ENCODE results near the gene CLEC18B. TPM values are rescaled to one million over a fixed set of nuclear protein-coding genes. Genes with fewer than 3 reads are reported as not detected.

The CLEC18B gene
- total RNA-seq, 3 donors from 2014 or later = 0.16 to 1.6 TPM; not detected in 1

DNA sequence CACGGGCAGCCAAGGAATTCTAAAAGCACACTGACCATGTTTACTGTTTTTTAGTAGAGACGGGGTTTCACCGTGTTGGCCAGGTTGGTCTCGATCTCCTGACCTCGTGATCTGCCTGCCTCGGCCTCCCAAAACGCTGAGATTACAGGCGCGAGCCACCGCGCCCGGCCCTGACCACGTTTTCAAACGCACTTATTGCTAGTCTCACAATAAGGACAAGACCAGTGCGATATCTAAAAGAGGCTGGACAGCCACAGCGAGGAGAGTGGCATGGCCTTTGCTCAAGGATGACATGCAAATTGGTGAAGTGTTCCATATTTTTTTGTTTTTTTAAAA lies 35.0 kb upstream of the CLEC18B start:
- intact Hi-C loops (cut with DNase I; ENCODE audit: low total_unique reads) = no loop called here
- peaks cover 8% of the 10 kb centered on the region for H3K36me3 ChIP-seq
- no peak for DNase-seq (ENCODE audit: low spot score in 2 of 2)

DNA sequence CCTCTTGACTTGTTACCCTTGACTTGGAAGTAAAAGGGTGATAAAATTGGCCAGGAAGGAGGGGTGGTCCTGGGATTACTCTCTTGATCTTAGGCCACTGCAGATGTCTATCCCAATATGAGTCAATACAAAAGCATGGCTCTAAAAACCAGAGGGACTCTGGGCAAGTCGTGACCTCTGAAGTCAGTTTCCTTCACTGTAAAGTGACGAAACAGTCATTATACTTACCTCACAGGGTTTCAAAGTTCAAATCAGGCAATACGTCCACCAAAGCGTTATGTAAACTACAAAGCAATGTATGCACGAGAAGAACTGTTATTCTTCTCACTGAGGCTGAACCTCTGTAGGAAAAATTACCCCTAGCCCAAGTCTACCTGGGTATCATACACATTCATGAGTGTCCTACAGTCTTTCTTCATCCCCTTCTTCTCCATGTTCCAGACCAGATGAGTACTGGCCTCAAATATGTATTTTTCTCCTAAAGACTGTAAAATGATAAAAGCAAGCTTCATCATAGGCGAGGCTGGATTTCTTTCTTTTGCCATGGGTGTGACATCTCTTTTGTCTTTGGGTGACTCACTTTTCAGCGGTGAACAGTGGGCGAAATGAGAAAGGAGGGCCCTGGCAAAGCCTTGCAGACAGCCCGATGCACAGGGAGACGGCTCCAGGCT lies 34.5 kb upstream of the CLEC18B start:
- Histone ChIP-seq H3K4me1 (no peaks in the 10 kb centered on the region), H3K27ac (no peak overlapping the region), H3K4me3 (no peak overlapping the region), H3K27me3 (no peaks in the 10 kb centered on the region), H3K36me3 (peaks cover 8% of the 10 kb centered on the region), H3K9me3 (no peaks in the 10 kb centered on the region)
- DNase-seq (ENCODE audit: low spot score in 2 of 2) = no peak
- intact Hi-C loops (cut with DNase I; ENCODE audit: low total_unique reads) = no loop called here
- no peak for TF ChIP-seq POLR2A (IDR thresholded peaks at IDR 0.05)
- no peak for TF ChIP-seq POLR2AphosphoS5 (IDR thresholded peaks at IDR 0.05)
- TF ChIP-seq, protein P1, sequence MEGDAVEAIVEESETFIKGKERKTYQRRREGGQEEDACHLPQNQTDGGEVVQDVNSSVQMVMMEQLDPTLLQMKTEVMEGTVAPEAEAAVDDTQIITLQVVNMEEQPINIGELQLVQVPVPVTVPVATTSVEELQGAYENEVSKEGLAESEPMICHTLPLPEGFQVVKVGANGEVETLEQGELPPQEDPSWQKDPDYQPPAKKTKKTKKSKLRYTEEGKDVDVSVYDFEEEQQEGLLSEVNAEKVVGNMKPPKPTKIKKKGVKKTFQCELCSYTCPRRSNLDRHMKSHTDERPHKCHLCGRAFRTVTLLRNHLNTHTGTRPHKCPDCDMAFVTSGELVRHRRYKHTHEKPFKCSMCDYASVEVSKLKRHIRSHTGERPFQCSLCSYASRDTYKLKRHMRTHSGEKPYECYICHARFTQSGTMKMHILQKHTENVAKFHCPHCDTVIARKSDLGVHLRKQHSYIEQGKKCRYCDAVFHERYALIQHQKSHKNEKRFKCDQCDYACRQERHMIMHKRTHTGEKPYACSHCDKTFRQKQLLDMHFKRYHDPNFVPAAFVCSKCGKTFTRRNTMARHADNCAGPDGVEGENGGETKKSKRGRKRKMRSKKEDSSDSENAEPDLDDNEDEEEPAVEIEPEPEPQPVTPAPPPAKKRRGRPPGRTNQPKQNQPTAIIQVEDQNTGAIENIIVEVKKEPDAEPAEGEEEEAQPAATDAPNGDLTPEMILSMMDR (IDR thresholded peaks at IDR 0.05) = no peak

More for the DNA sequence above, 35.0 kb upstream of the CLEC18B start:
- no peaks in the 10 kb centered on the region for H3K9me3 ChIP-seq
- H3K27me3 ChIP-seq = no peaks in the 10 kb centered on the region
- H3K4me3 ChIP-seq = no peak overlapping the region
- TF ChIP-seq POLR2AphosphoS5 (IDR thresholded peaks at IDR 0.05) = no peak
- no peak for TF ChIP-seq POLR2A (IDR thresholded peaks at IDR 0.05)
- TF ChIP-seq, protein P1 (IDR thresholded peaks at IDR 0.05) = no peak
- H3K4me1 ChIP-seq = no peaks in the 10 kb centered on the region
- H3K27ac ChIP-seq = no peak overlapping the region

DNA sequence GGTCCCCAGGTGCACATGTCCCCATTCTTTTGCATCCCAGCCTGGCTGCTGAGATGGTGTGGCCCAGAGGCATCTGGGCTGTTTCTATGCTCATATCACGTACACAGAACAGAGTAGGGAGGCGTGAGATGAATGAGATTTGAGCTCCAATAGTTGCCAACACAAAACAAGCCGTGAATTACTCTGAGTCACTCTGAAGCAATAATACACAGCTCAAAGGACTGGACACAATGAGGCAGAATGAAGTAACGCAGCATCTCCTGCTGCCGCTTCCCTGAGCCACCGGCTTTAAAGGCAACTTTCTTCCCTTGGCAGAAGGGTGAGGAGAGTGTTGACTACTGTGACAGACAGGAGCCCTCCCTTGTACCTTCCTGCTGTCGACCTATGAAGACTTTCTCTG lies 33.9 kb upstream of the CLEC18B start:
- no peaks in the 10 kb centered on the region for H3K27me3 ChIP-seq
- H3K27ac ChIP-seq = no peak overlapping the region
- no peak overlapping the region for H3K4me3 ChIP-seq
- TF ChIP-seq, protein P1 (IDR thresholded peaks at IDR 0.05) = no peak
- no peak for DNase-seq (ENCODE audit: low spot score in 2 of 2)
- intact Hi-C loops (cut with DNase I; ENCODE audit: low total_unique reads) = no loop called here
- no peaks in the 10 kb centered on the region for H3K4me1 ChIP-seq
- H3K9me3 ChIP-seq = no peaks in the 10 kb centered on the region
- peaks cover 8% of the 10 kb centered on the region for H3K36me3 ChIP-seq

DNA sequence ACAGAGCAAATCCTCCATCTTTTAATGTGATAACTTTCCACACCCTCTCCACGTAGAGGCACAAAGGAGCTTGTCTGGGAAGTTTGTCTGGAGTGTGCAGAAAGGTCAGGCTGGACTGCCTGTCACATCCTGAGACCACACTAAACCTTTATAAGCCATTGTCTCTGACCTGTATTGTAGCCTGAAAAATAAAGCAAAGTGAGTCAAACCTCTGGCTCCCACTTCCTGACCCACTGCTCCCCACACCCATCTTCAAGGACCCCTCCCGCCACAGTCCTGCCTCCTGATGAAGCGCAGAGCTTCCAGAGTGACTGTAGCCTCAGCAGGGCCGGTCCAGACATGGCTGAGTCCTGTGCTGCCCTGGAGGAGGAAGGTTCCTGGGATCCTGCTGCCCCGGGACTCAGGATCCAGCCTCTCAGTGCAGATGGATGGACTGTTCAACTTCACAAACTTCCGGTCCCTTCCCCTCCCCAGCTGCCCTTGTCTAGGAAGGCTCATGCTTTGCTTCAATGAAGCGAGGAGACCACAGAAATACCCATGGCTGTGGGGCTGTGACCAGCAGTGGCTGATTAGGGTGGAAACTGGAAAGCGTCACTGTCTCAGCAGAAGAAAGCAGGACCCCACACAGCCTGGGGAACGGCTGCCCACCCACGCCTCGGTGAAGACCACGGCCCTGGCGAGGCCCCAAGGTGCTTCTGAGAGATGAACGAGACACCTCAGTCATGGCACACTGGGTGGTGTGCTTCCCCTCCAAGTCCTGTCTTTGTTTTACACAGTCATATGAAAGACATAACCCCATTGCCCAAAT lies 30.9 kb upstream of the CLEC18B start:
- no peak for TF ChIP-seq POLR2AphosphoS5 (IDR thresholded peaks at IDR 0.05)
- Histone ChIP-seq H3K4me3 (no peak overlapping the region), H3K36me3 (peaks cover 8% of the 10 kb centered on the region), H3K4me1 (no peaks in the 10 kb centered on the region), H3K27me3 (no peaks in the 10 kb centered on the region), H3K27ac (no peak overlapping the region), H3K9me3 (no peaks in the 10 kb centered on the region)
- DNase-seq (ENCODE audit: low spot score in 2 of 2) = no peak
- intact Hi-C loops (cut with DNase I; ENCODE audit: low total_unique reads) = no loop called here

DNA sequence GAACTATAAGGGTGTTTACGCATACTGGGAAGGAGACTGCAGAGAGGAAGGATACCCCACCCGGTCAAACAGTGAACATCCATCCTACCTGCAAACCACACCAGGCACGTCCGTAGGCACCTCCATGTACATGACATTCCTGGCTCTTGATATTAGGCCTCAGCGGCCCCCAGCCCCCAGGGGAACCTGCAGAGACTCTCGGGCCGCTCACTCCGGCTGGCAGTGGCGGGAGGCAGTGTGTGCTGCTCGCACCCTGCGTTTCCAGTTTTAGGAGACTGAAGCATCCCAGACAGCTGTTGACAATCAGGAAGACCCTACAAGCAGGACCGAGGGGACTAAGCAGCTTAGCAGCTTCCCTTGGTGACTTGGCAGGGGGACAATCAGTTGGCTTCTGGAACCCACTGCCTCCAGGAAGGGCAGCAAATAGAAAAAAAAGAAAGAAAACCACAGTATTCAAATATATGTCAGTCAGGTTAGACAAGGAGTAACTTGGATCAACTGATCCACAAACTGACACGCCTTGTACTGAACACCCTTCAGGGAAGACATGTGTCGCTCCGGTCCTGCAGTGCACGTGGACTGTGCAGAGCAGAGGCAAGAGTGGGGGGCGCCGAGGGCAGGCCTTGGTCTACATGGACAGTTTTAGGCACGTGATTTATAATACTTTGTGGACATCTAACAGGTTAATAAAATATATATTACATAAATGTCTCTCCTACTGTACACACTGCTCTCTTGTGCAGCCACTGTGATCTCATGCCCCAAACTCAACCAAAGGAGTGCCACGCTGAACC lies 29.9 kb upstream of the CLEC18B start:
- Histone ChIP-seq H3K4me3 (no peak overlapping the region), H3K36me3 (peaks cover 8% of the 10 kb centered on the region), H3K27ac (peak overlapping the region in 1 of 2 donors; percentile 9), H3K27me3 (no peaks in the 10 kb centered on the region), H3K4me1 (no peaks in the 10 kb centered on the region), H3K9me3 (no peaks in the 10 kb centered on the region)
- intact Hi-C loops (cut with DNase I; ENCODE audit: low total_unique reads) = no loop called here
- no peak for TF ChIP-seq POLR2AphosphoS5 (IDR thresholded peaks at IDR 0.05)
- TF ChIP-seq, protein P1 (IDR thresholded peaks at IDR 0.05) = no peak
- no peak for TF ChIP-seq POLR2A (IDR thresholded peaks at IDR 0.05)
- DNase-seq (ENCODE audit: low spot score in 2 of 2) = no peak

All from breast epithelium (tissue), 4 donors.